GM19351 (cell line): ENCODE data around the gene VRK1.

Experiments used
- ATAC-seq: cut with Tn5 transposase; IDR thresholded peaks from one replicate; pipeline ENCODE4 v1.9.1; 2021; ENCODE audit warnings: mild to moderate bottlenecking, moderate library complexity; ENCODE audit not compliant: unreplicated experiment

VRK1 gene

GRCh38 chr14:96915478-96915877 is 118.3 kb downstream of the VRK1 start:
- no peak for ATAC-seq

GRCh38 chr14:96916751-96917150 is 119.6 kb downstream of the VRK1 start:
- no peak for ATAC-seq

GRCh38 chr14:96917442-96917963 is 120.3 kb downstream of the VRK1 start:
- ATAC-seq, result no peak

- ATAC-seq, result no peak
Measured at GRCh38 chr14:96920023-96920422, 122.8 kb downstream of the VRK1 start.

GRCh38 chr14:96920820-96921219 is 123.6 kb downstream of the VRK1 start:
- ATAC-seq, result no peak

- no peak for ATAC-seq
Measured at GRCh38 chr14:96922986-96923385, 125.8 kb downstream of the VRK1 start.

- no peak for ATAC-seq
Measured at GRCh38 chr14:96925422-96925821, 128.2 kb downstream of the VRK1 start.

- no peak for ATAC-seq
Measured at GRCh38 chr14:96926001-96926400, 128.8 kb downstream of the VRK1 start.

GRCh38 chr14:96928779-96929380 is 131.7 kb downstream of the VRK1 start:
- no peak for ATAC-seq

- ATAC-seq, result no peak
Measured at GRCh38 chr14:96929950-96930349, 132.8 kb downstream of the VRK1 start.

GRCh38 chr14:96930526-96930925 is 133.3 kb downstream of the VRK1 start:
- ATAC-seq, result no peak
